Hematopoietic multipotent progenitor cell treated with erythropoietin and hydrocortisone succinate and interleukin-3 and kit ligand, for 17 days (in vitro differentiated cells): Measurements from ENCODE around the gene DIP2B.

ENCODE experiments used
- DNase-seq: peaks from one replicate; pipeline ENCODE4 v3.0.0-alpha.2; 2015; ENCODE audit warnings: low spot score

The DIP2B gene

GRCh38 chr12:50732591-50732990 is 227.8 kb downstream of the DIP2B start:
- no peak for DNase-seq

- no peak for DNase-seq
Observed at GRCh38 chr12:50733706-50734105, 228.9 kb downstream of the DIP2B start.

- peak; percentile 41 for DNase-seq
Observed at GRCh38 chr12:50734409-50735263, 229.9 kb downstream of the DIP2B start.

- no peak for DNase-seq
Observed at GRCh38 chr12:50739611-50740010, 234.8 kb downstream of the DIP2B start.

GRCh38 chr12:50740307-50740706 is 235.5 kb downstream of the DIP2B start:
- no peak for DNase-seq

- no peak for DNase-seq
Observed at GRCh38 chr12:50742776-50743175, 238.0 kb downstream of the DIP2B start.

GRCh38 chr12:50745861-50746260 is 241.1 kb downstream of the DIP2B start:
- no peak for DNase-seq

GRCh38 chr12:50746431-50746830 is 241.6 kb downstream of the DIP2B start:
- no peak for DNase-seq

GRCh38 chr12:50747817-50748216 is 243.0 kb downstream of the DIP2B start:
- DNase-seq = no peak

- DNase-seq = no peak
Observed at GRCh38 chr12:50749459-50749882, 244.7 kb downstream of the DIP2B start.

GRCh38 chr12:50750366-50750765 is 245.6 kb downstream of the DIP2B start:
- DNase-seq = no peak

GRCh38 chr12:50751948-50752721 is 247.3 kb downstream of the DIP2B start:
- DNase-seq = no peak

- no peak for DNase-seq
Observed at GRCh38 chr12:50753232-50753769, 248.5 kb downstream of the DIP2B start.

GRCh38 chr12:50763639-50764285 is 259.0 kb downstream of the DIP2B start, which contains the start of gene ATF1:
ATF1 (plus strand) TSS chr12:50764101; CDS start chr12:50780146, 16,045 bp downstream.
- DNase-seq = peak; percentile 88

- DNase-seq = peak; percentile 57
Observed at GRCh38 chr12:50764286-50765094, 259.7 kb downstream of the DIP2B start.

- peak; percentile 89 for DNase-seq
Observed at GRCh38 chr12:50765095-50765911, 260.5 kb downstream of the DIP2B start.

- DNase-seq = no peak
Observed at GRCh38 chr12:50768391-50768790, 263.6 kb downstream of the DIP2B start.

- DNase-seq = peak; percentile 88
Observed at GRCh38 chr12:50768813-50769212, 264.0 kb downstream of the DIP2B start.

- DNase-seq = no peak
Observed at GRCh38 chr12:50771409-50771808, 266.6 kb downstream of the DIP2B start.

GRCh38 chr12:50772470-50772869 is 267.7 kb downstream of the DIP2B start:
- no peak for DNase-seq
